ENCODE measurements around the gene HS6ST3.

- TF ChIP-seq CTCF (IDR thresholded peaks at IDR 0.05; ENCODE audit: borderline replicate concordance, extremely low read depth, low read length, poor library complexity, severe bottlenecking) (no peak), EZH2 (IDR thresholded peaks at IDR 0.05; ENCODE audit: borderline replicate concordance, low read depth, low read length, severe bottlenecking) (no peak)
These were observed 564 bp downstream of the HS6ST3 start for GRCh38 chr13:96090240-96091101.

All from DND-41 (cell line).